SK-MEL-5 (cell line): ENCODE results near the gene DPP6. TPM values are rescaled to one million over a fixed set of nuclear protein-coding genes. Genes with fewer than 3 reads are reported as not detected.
A peak's percentile ranks its signal among the peaks of the same experiment; 100 is the strongest.

ENCODE experiments used
- DNase-seq: peaks from one replicate; pipeline ENCODE4 v3.0.0-alpha.2; 2016; ENCODE audit warnings: low read depth, low spot score
- in situ Hi-C: cut with HindIII; loops from 2 replicates; pipeline ENCODE4 v1.10.0; 2016; ENCODE audit warnings: low sequenced_read_pairs, high pct_unique_total_duplicates, low pct_unique_long_range_greater_than_20kb
- total RNA-seq: library from RNA; depleted of rRNA; stranded (reverse); fragments of >200 nt; shearing (Covaris generic); gene quantifications from 2 replicates; pipeline ENCODE4 v1.2.3, GENCODE V29; 2014

The DPP6 gene
- total RNA-seq, 1 experiment from 2014 or later: 0.87 TPM

DNA sequence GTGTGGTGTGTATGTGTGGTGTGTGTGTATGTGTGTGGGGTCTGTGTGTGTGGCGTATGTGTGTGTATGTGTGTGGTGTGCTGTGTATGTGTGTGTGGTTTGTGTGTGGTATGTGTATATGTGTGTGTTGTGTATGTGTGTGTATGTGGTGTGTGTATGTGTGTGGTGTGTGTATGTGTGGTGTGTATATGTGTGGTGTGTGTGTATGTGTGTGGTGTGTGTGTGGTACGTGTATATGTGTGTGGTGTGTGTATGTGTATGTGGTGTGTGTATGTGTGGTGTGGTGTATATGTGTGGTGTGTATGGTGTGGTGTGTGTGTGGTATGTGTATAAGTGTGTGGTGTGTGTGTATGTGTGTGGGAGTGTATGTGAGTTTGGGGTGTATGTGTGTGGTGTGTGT is 522.0 kb downstream of the DPP6 start:
- in situ Hi-C loops: no loop called here
- no peak for DNase-seq

DNA sequence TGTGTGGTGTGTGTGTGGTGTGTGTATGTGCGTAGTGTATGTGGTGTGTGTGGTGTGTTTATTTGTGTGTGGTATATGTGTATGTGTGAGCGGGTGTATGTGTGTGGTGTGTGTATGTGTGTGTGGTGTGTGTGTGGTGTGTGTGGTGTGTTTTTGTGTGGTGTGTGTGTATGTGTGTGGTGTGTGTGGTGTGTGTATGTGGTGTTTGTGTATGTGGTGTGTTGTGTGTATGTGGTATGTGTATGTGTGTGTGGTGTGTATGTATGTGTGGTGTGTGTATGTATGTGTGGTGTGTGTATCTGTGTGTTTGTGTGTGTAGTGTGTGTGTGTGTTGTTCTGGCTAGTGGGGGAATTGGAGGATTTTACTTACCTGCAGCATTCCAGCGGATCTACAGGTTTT is 523.3 kb downstream of the DPP6 start:
- in situ Hi-C loops: no loop called here
- DNase-seq: no peak

DNA sequence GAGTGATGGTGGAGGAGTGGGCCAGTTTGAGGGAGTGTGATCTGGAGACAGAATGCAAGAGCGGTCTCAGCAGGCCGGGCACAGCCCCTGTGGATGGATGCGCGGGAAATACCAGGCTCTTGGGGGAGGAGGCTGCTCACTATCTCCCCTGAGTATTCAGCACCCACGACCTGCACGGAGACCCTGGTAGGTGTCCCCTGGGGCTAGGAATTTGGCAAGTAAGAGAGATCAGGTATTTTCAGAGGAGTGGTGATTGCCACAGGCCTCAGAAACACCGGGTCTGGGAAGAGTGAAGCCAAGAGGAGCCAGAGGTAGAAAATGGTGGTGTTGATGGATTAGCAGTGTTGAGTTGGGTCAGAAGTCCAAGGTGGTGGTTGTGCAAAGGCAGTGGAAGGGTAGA is 524.4 kb downstream of the DPP6 start:
- DNase-seq: no peak
- in situ Hi-C loops: no loop called here

DNA sequence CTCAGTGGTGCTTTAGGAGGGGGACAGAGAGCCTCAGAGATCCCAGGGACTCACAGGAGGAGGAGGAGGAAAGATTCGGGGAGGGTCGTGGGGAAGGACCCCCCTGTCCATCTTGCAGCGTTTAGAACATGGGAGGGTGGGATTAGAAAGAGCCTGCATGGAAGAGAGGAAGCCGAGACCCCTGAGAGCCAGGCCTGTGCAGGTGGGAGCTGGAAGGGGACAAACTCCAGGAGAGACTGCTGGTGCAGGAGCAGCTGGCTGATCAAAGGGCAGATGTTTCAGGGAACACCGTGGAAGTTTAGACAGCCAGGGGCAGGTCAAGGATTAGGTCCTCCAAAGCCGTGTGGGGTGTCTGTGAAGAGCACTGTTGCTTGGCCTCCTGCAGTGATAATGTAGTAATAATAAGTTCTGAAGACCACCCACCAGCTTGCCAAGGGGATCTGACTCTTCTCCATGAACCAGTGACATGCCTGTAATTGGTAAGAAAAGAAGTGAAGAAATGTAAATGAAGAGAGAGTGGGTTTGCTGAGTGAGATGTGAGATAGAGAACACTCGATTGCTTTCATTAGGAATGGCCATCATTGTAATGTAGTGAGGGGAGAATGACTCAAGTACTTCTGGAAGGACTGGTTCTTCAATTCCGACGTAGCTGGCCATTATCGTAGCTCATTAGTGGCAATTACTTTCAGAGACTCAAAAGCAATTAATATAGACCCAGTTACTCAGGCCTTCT is 525.1 kb downstream of the DPP6 start:
- DNase-seq: no peak
- in situ Hi-C loops: no loop called here

DNA sequence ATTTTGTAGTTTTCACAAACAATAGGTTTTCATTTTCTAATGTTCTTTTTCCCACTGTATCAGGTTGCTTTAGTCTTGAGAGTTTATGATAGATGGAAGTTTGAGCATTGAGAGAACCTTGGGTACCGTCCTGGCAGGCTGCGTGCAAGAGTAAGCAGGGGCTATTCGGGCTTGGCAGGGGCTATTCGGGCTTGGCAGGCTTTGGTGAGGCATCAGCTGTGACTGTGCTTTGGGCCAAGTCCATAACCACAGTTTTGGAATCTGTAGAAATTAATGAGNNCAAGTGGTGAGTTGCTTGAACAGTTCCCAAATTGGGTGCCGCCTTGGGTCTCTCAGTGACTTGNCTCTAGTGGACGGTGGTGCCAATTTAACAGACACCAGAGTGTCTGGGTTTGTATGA is 526.1 kb downstream of the DPP6 start:
- DNase-seq: no peak
- in situ Hi-C loops: no loop called here

DNA sequence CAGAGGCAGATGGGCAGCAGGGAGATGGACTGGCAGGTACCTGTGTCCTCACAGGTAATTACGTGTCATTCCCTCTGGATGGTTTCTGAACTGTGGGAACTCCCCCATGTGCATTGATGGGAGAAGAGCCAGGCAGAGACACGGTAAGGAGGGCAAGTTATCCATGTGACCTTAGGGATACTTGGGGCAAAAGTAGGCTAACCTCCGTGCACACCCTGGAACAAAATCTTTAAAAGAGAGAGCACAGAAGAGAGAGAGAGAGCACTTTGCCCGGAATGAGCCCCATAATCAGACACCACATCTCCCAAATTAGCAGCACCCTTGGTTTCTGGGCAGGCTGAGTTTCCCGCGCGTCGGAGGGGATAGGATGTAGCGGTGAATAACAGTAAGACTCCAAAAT is 527.5 kb downstream of the DPP6 start:
- in situ Hi-C loops: no loop called here

DNA sequence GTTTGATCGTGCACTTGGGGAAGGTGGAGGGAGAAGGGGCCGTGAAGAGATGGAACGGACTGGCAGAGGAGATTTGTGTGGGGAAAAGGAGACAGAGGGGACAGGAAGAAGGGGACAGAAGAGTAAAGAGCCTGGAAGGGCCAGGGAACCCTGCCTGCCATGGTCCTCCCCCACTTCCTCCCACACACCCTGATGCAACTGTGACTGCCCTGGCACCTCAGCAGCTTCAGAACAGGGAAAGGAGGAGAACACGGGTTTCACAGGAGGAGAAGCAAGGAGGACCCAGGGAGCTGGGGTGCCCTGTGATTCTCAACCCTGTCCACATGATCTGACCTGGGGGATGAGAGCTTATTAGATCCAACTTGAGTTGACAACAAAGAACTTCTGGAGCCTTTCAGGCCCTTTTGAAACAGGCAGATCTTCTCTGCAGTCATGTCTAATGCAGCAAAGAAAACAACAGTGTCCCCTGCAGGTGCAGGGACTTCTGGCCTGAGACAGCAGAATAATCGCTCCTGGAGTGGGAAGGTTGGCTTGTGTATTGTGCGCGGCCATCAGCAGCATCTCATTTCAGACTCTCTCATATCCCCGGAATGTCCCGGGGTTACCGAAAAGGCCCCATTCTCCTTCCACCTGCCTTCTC is 529.2 kb downstream of the DPP6 start:
- DNase-seq: no peak
- in situ Hi-C loops: no loop called here

More for the DNA sequence above, 527.5 kb downstream of the DPP6 start:
- DNase-seq: no peak

DNA sequence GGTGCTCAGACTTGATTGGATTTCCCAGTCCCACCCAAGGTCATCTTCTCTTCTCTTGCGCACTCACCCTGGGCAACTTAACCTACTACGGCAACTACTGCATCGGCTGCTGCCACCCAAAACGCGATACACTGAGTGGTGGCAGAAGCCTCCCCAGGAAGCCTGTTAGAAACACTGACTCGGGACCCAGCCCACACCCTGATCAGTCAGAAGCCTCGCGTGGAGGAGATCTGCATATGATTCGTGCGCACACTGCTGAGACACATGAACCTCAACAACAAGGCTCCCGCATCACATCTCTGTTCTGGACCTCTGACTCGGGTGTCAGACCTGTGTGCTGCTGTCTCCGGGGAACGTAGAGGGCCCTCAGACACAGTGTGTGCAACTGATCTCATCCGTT is 531.3 kb downstream of the DPP6 start:
- in situ Hi-C loops: no loop called here
- no peak for DNase-seq

DNA sequence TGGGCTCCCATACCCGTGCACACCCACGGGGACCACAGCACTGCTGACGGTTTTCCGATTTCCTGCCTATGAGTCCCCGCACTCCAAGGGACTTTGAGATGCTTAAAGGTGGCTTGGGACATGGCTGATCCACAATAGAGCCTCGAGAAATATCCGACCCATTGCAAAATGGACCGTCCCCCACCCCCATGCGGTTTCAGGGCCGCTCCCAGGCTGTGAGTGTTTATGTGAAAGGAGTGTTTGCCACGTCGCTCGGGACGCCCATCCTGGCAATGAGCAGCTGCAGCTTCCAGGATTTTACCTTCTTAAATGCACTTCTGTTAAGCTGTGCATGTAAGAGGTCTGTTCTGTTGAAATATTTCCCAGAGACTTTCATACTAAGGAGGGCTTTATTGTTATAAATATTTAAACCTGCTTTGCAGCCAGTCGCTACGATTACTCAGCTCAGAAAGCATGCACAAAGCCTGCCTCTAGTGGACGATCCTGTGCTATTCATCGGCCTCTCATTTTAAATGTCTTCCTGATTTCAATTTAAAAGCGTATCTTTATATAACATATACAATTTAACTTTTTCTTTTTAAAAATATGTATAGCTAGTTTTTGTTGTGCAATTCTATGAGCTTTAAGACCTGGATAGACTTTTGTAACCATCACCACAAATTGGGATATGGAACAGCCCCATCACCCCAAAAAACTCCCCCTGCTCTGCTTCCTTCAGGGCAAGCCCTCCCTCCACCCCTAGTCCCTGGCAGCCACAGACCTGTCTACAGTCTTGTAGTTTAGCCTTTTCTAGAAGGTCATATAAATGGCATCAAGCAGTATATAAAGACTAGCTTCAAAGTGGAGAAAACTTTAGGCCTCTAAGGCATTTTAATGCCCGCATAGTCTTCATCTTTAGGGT is 532.4 kb downstream of the DPP6 start:
- in situ Hi-C loops: no loop called here
- DNase-seq: peak; percentile 41

DNA sequence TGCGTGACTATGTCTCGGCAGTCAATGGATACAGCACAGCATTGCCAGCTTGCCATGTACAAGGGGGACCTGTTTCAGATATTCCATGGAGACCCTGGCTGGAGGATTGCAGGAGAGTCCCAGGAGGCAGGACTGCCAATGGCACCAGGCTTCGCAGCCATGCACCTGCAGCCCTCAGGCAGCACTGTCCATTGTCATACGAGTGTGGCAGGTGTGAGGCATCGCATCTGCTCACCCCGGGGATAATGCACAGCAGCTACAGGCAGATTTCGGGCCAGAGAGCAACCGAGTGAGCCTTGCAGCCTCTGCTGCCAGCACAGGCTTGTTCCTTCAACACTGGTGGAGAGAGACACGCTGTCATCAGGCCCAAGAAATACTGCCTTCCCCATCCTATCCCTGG is 535.6 kb downstream of the DPP6 start:
- in situ Hi-C loops: no loop called here
- DNase-seq: no peak

DNA sequence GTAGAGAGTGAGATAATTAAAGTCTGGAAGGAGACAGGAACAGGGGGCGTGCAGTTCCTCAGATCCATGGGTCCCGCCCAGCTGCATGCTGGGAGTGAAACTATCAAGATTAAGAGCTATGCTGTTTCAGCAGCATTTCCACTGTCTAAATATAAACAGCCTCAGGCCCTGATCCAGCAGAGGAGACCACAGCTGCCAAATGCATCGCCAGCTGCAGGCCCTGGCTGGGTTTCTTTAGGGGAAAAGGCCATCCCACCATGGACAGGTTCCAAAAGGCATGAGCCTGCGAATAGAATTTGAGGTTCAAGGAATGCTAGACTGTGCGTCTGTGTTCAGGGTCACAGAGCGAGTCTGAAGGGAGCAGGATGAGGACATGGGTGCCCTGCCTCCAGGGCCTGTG is 539.3 kb downstream of the DPP6 start:
- no peak for DNase-seq
- in situ Hi-C loops: no loop called here

DNA sequence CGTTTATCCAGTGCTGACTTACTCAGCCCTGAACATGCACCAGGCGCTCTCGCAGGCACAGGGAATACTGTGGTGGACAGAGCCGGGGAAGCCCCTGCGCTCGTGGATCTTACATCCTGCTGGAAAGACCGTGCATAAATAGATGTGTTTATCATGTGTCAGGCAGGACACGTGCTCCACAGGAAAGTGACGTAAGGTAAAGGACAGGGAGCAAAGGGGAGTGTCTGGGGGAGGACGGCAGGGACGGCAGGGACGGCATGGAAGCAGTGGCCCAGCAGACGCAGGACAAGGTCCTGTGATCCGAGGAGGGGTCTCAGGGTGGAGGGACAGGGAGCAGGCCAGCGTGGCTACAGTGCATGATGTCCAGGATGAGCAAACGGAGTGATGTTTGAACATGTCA is 540.2 kb downstream of the DPP6 start:
- DNase-seq: no peak
- in situ Hi-C loops: no loop called here

DNA sequence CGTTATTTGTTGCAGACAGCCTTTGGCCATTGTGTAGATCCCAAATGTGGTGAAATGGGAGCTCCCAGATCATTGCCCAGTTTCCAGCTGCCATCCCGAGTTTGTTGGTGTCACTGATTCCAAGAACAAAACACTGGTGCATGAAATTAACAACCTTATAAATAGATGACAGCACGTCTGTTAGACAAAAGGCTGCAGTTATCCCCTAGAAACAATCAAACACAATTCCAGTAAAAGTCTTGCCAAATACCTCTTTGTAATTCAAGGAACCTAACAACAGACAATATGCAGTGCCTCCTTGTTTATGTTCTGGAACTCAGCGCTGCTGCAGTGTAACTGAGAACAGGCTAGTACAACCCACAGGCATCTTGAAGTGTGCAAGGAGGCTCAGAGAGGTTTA is 546.2 kb downstream of the DPP6 start:
- no peak for DNase-seq
- in situ Hi-C loops: no loop called here

DNA sequence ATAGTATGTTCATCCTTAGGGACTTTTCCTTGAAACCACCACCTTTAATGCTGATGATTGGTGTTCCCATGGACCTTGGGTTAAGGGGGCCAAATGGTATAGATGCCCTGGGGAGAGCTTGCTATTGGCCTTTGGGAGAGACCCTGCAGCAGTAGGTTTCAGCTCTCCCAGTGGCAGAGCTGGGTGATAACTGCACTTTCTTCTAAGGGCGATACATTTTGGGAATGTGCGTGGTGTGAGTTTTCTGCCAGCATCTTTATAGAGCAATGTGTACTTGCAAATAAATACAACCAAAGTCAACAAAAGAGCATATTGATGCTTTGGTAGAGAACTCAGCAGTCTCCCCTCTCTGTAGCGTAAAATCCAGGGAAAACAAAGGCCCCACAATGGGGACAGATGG is 546.7 kb downstream of the DPP6 start:
- in situ Hi-C loops: no loop called here
- DNase-seq: no peak

DNA sequence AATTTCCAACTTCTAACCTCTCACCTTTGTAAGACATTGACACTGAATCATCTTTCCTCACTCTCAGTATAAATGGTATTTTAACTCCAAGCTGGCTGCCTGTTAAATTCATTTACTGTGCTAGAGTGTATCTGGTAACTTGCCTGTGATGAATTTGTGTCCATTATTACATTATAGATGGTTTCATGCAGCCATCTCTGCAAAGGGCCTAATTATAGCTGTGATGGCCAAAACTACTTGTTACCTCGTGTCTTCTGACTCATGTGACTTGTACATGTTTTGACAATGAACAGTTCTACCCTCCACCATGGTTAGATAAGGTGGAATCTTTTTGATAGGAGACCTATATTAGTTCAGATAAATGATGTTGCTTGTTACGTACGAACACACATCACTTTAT is 558.7 kb downstream of the DPP6 start:
- in situ Hi-C loops: no loop called here
- DNase-seq: no peak

DNA sequence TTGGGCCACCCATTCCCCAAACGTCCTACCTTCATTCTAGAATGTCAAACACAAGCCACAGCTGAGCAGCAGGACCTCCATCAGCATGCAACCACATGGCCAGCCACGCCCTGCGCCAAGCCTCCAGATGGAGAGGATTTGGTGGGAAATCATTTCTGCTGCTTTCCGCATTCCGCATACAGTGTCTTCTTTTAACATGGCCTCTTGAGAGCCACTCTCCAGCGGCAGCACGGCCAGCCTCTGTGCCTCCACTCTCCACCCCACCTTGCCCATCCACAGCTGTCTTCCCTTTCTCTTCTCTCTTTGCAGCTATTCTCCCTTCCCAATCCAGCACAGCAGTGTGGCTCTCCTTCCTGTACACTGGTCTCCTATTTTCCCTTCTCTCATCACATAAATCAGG is 561.6 kb downstream of the DPP6 start:
- in situ Hi-C loops: no loop called here
- DNase-seq: no peak

DNA sequence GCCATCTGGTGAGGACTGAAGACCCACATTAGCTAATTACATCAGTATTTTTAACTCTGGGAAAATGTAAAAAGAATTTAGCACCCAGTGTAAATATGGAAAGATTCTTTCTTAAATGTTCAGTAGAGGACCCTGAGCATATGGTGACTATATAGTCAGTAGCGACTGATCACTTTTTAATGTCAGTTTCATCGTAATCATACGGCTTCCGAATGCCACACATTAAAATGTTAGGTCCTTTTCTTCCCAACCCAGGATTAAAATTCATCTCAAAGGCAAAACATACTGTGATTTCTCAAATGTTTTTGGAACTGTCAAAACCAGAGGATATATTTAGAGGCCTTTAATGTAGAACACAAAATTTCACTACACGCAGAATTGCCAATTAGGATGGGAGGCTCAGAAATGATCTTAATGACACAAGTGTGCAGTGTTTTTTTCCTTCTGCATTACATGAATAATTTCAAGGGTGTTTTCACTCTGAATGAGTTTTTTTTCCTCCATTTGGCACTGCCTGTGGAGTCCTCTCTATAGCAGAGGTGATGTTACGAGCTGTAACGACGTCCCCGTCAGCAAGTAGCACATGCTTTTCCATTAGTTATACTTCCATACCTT is 568.0 kb downstream of the DPP6 start:
- in situ Hi-C loops: no loop called here
- DNase-seq: no peak

DNA sequence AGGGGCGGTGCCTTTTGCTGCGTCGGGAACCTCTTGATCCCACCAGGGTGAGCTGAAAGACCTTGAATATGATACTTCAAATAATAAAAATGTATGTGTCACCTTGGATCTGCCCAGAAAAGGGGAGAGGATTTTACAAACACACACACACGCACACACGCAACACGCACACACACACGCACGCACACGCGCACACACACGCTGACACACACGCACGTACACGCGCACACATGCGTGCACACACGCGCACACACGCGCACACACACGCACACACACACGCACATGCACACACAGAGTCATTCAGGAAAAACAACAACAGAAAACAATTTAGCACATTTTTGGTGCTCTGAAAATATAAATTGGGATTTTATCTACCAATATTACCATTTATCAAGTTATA is 571.2 kb downstream of the DPP6 start:
- no peak for DNase-seq
- in situ Hi-C loops: no loop called here
